Testis (tissue), 2 donors: ENCODE data around the gene NRF1.

ENCODE experiments used
- POLR2A ChIP-seq: fragments of 450-650 bp; IDR thresholded peaks from one replicate; pipeline ENCODE4 v1.6.1; 2017; ENCODE audit warnings: antibody characterized with exemption, mild to moderate bottlenecking, moderate library complexity
- TF ChIP-seq, protein P1 (sequence below), 3 experiments: fragments of 450-650 bp in 2 of 3; fragments of 200-600 bp in 1 of 3; sonication (generic) in 1 of 3; IDR thresholded peaks; one replicate each; pipeline ENCODE4 v1.5.1; 2016 to 2019; ENCODE audit warnings: antibody characterized with exemption in 3 of 3, mild to moderate bottlenecking in 2 of 3, moderate library complexity in 1 of 3

GRCh38 chr7:129776362-129776722, 164.8 kb downstream of the NRF1 start:
- TF ChIP-seq, protein P1, sequence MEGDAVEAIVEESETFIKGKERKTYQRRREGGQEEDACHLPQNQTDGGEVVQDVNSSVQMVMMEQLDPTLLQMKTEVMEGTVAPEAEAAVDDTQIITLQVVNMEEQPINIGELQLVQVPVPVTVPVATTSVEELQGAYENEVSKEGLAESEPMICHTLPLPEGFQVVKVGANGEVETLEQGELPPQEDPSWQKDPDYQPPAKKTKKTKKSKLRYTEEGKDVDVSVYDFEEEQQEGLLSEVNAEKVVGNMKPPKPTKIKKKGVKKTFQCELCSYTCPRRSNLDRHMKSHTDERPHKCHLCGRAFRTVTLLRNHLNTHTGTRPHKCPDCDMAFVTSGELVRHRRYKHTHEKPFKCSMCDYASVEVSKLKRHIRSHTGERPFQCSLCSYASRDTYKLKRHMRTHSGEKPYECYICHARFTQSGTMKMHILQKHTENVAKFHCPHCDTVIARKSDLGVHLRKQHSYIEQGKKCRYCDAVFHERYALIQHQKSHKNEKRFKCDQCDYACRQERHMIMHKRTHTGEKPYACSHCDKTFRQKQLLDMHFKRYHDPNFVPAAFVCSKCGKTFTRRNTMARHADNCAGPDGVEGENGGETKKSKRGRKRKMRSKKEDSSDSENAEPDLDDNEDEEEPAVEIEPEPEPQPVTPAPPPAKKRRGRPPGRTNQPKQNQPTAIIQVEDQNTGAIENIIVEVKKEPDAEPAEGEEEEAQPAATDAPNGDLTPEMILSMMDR (IDR thresholded peaks at IDR 0.05), result no peak
- no peak for TF ChIP-seq POLR2A
